HepG2 (cell line): Measurements from ENCODE around the gene ZBP1. TPM values are rescaled to one million over a fixed set of nuclear protein-coding genes. Genes with fewer than 3 reads are reported as not detected.

ENCODE experiments used
- CENPX ChIP-seq: sonication (generic); formaldehyde crosslinking; IDR thresholded peaks from 2 replicates; pipeline ENCODE4 v1.9.0; 2021; ENCODE audit warnings: mild to moderate bottlenecking, missing genetic modification reagents, moderate library complexity
- GATAD2A ChIP-seq: IDR thresholded peaks from 2 replicates; pipeline ENCODE4 v1.6.1; 2016
- HNRNPLL ChIP-seq: fragments of 200-400 bp; formaldehyde crosslinking; IDR thresholded peaks from 2 replicates; pipeline ENCODE4 v1.6.1; 2017; ENCODE audit warnings: mild to moderate bottlenecking, low read depth, low read length; ENCODE audit not compliant: poor library complexity, severe bottlenecking
- KMT2B ChIP-seq: IDR thresholded peaks from 2 replicates; pipeline ENCODE4 v1.6.1; 2016; ENCODE audit warnings: missing genetic modification reagents, missing compliant biosample characterization
- NCOA2 ChIP-seq: sonication (generic); formaldehyde crosslinking; IDR thresholded peaks from 2 replicates; pipeline ENCODE4 v1.8.0; 2022; ENCODE audit warnings: inconsistent platforms
- PAF1 ChIP-seq: IDR thresholded peaks from 2 replicates; pipeline ENCODE4 v1.6.1; 2016; ENCODE audit warnings: missing genetic modification reagents, missing compliant biosample characterization
- RELA ChIP-seq: sonication (generic); formaldehyde crosslinking; IDR thresholded peaks from 2 replicates; pipeline ENCODE4 v1.4.0; 2020; ENCODE audit warnings: missing genetic modification reagents
- SAP130 ChIP-seq: IDR thresholded peaks from 2 replicates; pipeline ENCODE4 v1.6.1; 2016; ENCODE audit warnings: low read depth
- TFDP2 ChIP-seq: sonication (generic); formaldehyde crosslinking; IDR thresholded peaks from 2 replicates; pipeline ENCODE4 v1.4.0; 2020; ENCODE audit warnings: missing genetic modification reagents
- ZFP36L2 ChIP-seq: sonication (generic); formaldehyde crosslinking; IDR thresholded peaks from 2 replicates; pipeline ENCODE4 v1.4.0; 2020; ENCODE audit warnings: missing genetic modification reagents
- ZMYM3 ChIP-seq: sonication (generic); formaldehyde crosslinking; IDR thresholded peaks from 2 replicates; pipeline ENCODE4 v1.5.1; 2020; ENCODE audit warnings: mild to moderate bottlenecking, missing genetic modification reagents
- ZNF136 ChIP-seq: sonication (generic); formaldehyde crosslinking; IDR thresholded peaks from 2 replicates; pipeline ENCODE4 v1.8.1; 2022; ENCODE audit warnings: low read depth, mild to moderate bottlenecking, moderate library complexity, missing genetic modification reagents
- ZNF160 ChIP-seq: sonication (generic); formaldehyde crosslinking; IDR thresholded peaks from 2 replicates; pipeline ENCODE4 v1.8.0; 2022; ENCODE audit warnings: mild to moderate bottlenecking, inconsistent platforms, missing genetic modification reagents
- ZNF263 ChIP-seq: sonication (generic); formaldehyde crosslinking; IDR thresholded peaks from 2 replicates; pipeline ENCODE4 v1.4.0; 2020; ENCODE audit warnings: missing genetic modification reagents
- ZNF281 ChIP-seq: sonication (generic); formaldehyde crosslinking; IDR thresholded peaks from 2 replicates; pipeline ENCODE4 v1.4.0; 2020; ENCODE audit warnings: missing genetic modification reagents, borderline replicate concordance
- ZNF282 ChIP-seq: fragments of 450-650 bp; IDR thresholded peaks from 2 replicates; pipeline ENCODE4 v1.6.1; 2018; ENCODE audit not compliant: partially characterized antibody
- polyA plus RNA-seq, 8 experiments: library from polyadenylated mRNA; depleted of rRNA in 3 of 8; stranded (reverse) in 7 of 8; unstranded in 1 of 8; fragments of >200 nt; fragmentation: Illumina TruSeq in 4 of 8; extraction: Trizol in 4 of 8; gene quantifications; 2 replicates each; pipeline versions ENCODE4 v1.2.1 to v1.2.3, GENCODE V29; 2011 to 2016; ENCODE audit warnings: low read depth in 4 of 8, missing spikeins in 1 of 8, mixed read lengths in 1 of 8; ENCODE audit not compliant: insufficient read depth in 1 of 8
- total RNA-seq, 5 experiments: library from RNA; depleted of rRNA; stranded (reverse); fragments of >200 nt; fragmentation: Illumina TruSeq; extraction: Trizol; gene quantifications; 2 replicates each; pipeline ENCODE4 v1.2.3, GENCODE V29; 2016; ENCODE audit warnings: low read depth in 1 of 5
- TF ChIP-seq, protein P1 (sequence below): sonication (generic); formaldehyde crosslinking; IDR thresholded peaks from 2 replicates; pipeline ENCODE4 v1.4.0; 2020; ENCODE audit warnings: missing genetic modification reagents
- TF ChIP-seq, protein P2 (sequence below): sonication (generic); formaldehyde crosslinking; IDR thresholded peaks from 2 replicates; pipeline ENCODE4 v1.5.0; 2020; ENCODE audit warnings: missing genetic modification reagents
- TF ChIP-seq, protein P3 (sequence below): sonication (generic); formaldehyde crosslinking; IDR thresholded peaks from 2 replicates; pipeline ENCODE4 v1.5.0; 2020; ENCODE audit warnings: missing genetic modification reagents
- TF ChIP-seq, protein P4 (sequence below): sonication (generic); formaldehyde crosslinking; IDR thresholded peaks from 2 replicates; pipeline ENCODE4 v1.5.1; 2020; ENCODE audit warnings: mild to moderate bottlenecking, missing genetic modification reagents, borderline replicate concordance

ZBP1 gene
- total and polyA plus RNA-seq, 2 of the 13 experiments (the other 11 are each of a cell fraction or from before 2014, with no cell fraction given): not detected

DNA sequence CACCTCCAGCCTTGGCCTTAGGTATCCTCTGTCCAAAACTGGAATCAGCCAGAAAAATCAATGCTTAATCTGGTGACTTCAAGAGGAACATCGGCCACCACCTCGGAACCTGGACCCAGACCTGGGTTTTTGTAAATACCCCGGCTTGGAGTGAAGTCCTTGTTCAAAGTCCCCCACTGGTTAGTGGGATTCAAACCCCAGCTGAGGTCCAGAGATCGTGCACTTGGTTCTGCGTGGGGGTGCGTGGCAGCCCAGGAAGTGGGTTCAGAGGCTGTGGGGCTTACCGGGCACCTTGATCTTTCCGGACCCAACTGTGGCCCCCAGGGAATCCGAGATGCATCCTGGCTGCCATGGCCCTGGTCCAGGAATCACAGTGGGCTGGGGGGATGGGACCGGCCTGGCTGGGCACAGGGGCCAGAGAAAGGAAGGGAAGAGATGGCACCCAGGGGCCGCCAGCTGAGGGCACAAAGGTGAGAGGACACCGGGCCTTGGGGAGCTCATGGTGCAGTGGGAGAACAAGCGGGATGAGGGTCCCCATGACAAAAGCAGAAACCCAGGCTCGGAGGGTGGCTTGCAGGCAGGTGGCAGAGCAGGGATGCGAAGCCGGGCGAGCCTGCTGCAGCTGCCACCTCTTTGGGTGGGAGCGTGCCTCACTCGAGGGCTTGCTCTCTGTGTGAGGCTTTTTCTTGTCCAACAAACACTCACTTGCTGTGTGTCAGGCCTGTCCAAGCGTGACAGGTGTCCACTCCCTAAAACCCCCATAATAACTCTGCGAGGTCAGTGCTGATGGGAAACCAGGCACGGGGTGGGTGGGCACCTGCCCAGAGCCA is 27.7 kb downstream of the ZBP1 start (continued):
- TF ChIP-seq, protein P1, sequence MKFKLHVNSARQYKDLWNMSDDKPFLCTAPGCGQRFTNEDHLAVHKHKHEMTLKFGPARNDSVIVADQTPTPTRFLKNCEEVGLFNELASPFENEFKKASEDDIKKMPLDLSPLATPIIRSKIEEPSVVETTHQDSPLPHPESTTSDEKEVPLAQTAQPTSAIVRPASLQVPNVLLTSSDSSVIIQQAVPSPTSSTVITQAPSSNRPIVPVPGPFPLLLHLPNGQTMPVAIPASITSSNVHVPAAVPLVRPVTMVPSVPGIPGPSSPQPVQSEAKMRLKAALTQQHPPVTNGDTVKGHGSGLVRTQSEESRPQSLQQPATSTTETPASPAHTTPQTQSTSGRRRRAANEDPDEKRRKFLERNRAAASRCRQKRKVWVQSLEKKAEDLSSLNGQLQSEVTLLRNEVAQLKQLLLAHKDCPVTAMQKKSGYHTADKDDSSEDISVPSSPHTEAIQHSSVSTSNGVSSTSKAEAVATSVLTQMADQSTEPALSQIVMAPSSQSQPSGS (CRISPR knock-in tag): peak; percentile 56; the same call in 1 of the 2 replicates
- no peak for TF ChIP-seq ZNF263 (CRISPR knock-in tag)
- no peak for TF ChIP-seq CENPX
- peak; percentile 58; the same call in 1 of the 2 replicates for TF ChIP-seq ZMYM3 (CRISPR knock-in tag)
- TF ChIP-seq RELA (CRISPR knock-in tag): no peak
- TF ChIP-seq PAF1 (CRISPR knock-in tag): no peak
- TF ChIP-seq HNRNPLL: no peak
- TF ChIP-seq, protein P2, sequence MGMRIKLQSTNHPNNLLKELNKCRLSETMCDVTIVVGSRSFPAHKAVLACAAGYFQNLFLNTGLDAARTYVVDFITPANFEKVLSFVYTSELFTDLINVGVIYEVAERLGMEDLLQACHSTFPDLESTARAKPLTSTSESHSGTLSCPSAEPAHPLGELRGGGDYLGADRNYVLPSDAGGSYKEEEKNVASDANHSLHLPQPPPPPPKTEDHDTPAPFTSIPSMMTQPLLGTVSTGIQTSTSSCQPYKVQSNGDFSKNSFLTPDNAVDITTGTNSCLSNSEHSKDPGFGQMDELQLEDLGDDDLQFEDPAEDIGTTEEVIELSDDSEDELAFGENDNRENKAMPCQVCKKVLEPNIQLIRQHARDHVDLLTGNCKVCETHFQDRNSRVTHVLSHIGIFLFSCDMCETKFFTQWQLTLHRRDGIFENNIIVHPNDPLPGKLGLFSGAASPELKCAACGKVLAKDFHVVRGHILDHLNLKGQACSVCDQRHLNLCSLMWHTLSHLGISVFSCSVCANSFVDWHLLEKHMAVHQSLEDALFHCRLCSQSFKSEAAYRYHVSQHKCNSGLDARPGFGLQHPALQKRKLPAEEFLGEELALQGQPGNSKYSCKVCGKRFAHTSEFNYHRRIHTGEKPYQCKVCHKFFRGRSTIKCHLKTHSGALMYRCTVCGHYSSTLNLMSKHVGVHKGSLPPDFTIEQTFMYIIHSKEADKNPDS: 0 out of 2 replicates have a peak, but pooled peaks have one; percentile 48
- no peak for TF ChIP-seq SAP130 (CRISPR knock-in tag)
- no peak for TF ChIP-seq TFDP2 (CRISPR knock-in tag)
- TF ChIP-seq ZNF281 (CRISPR knock-in tag): peak; percentile 55; the same call in 1 of the 2 replicates
- TF ChIP-seq ZNF282: no peak
- TF ChIP-seq, protein P3, sequence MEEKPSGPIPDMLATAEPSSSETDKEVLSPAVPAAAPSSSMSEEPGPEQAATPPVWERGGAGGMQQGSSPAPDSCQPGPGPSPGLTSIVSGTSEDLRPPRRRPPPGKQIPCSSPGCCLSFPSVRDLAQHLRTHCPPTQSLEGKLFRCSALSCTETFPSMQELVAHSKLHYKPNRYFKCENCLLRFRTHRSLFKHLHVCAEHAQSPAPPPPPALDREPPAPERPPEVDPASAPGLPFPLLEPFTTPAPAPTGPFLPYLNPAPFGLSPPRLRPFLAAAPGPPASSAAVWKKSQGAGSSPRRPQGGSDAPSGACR (CRISPR knock-in tag): 0 out of 2 replicates have a peak, but pooled peaks have one; percentile 26
- no peak for TF ChIP-seq ZNF136 (CRISPR knock-in tag)
- TF ChIP-seq, protein P4, sequence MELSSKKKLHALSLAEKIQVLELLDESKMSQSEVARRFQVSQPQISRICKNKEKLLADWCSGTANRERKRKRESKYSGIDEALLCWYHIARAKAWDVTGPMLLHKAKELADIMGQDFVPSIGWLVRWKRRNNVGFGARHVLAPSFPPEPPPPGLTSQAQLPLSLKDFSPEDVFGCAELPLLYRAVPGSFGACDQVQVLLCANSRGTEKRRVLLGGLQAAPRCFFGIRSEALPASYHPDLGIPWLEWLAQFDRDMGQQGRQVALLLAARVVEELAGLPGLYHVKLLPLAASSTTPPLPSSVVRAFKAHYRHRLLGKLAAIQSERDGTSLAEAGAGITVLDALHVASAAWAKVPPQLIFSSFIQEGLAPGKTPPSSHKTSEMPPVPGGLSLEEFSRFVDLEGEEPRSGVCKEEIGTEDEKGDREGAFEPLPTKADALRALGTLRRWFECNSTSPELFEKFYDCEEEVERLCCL: no peak
- no peak for TF ChIP-seq ZFP36L2 (CRISPR knock-in tag)
- TF ChIP-seq ZNF160 (CRISPR knock-in tag): no peak
- no peak for TF ChIP-seq KMT2B (CRISPR knock-in tag)
- TF ChIP-seq GATAD2A (CRISPR knock-in tag): peak; percentile 74
- 0 out of 2 replicates have a peak, but pooled peaks have one; percentile 43 for TF ChIP-seq NCOA2 (CRISPR knock-in tag)
